CD4-positive, alpha-beta T cell treated with Interleukin-17A for 4 hours (primary cell): ENCODE data around the gene CYP2E1.
"Not testable (repeated sequence)": the region's sequence is repeated elsewhere in the genome, so short reads cannot be mapped to it uniquely, and the experiment has no call there.

Experiments
- DNase-seq: peaks from one replicate; pipeline ENCODE4 v3.0.0-alpha.2; 2020; ENCODE audit warnings: mixed read lengths

The CYP2E1 gene

GRCh38 chr10:133573460-133573859 lies 46.3 kb downstream of the CYP2E1 start:
- not testable (repeated sequence) for DNase-seq

GRCh38 chr10:133577037-133577436 lies 49.9 kb downstream of the CYP2E1 start:
- DNase-seq = not testable (repeated sequence)
